Astrocyte of the cerebellum (primary cell): ENCODE results near the gene KRT74.

ENCODE experiments used
- DNase-seq: peaks from one replicate; pipeline ENCODE4 v3.0.0-alpha.2; 2011; ENCODE audit warnings: low read depth
- H3K4me3 ChIP-seq: 2 replicates; pipeline ENCODE4 v1.5.1; 2011; ENCODE audit warnings: mild to moderate bottlenecking, low read depth, low read length, moderate library complexity
- CTCF ChIP-seq: IDR thresholded peaks from 2 replicates; pipeline ENCODE4 v1.5.1; 2012; ENCODE audit warnings: low read length, low read depth, moderate library complexity, mild to moderate bottlenecking; ENCODE audit errors: missing control alignments
- in situ Hi-C: cut with HindIII; loops from 2 replicates; pipeline ENCODE4 v1.10.0; 2017; ENCODE audit warnings: low sequenced_read_pairs

The KRT74 gene

GRCh38 chr12:52608826-52609630, 35.4 kb upstream of the KRT74 start:
- in situ Hi-C loops, result no loop called here
- H3K4me3 ChIP-seq, result no peak overlapping the region
- TF ChIP-seq CTCF, result no peak
- no peak for DNase-seq

- TF ChIP-seq CTCF, result no peak
- no peak overlapping the region for H3K4me3 ChIP-seq
- in situ Hi-C loops, result no loop called here
- DNase-seq, result no peak
These were observed 34.5 kb upstream of the KRT74 start for GRCh38 chr12:52608161-52608560.

- in situ Hi-C loops, result no loop called here
These were observed 33.7 kb upstream of the KRT74 start for GRCh38 chr12:52607314-52607713.

GRCh38 chr12:52606581-52607218, 33.1 kb upstream of the KRT74 start:
- TF ChIP-seq CTCF, result no peak
- no peak overlapping the region for H3K4me3 ChIP-seq
- in situ Hi-C loops, result no loop called here
- DNase-seq, result no peak

More at GRCh38 chr12:52607314-52607713, 33.7 kb upstream of the KRT74 start:
- DNase-seq, result no peak
- TF ChIP-seq CTCF, result no peak
- H3K4me3 ChIP-seq, result no peak overlapping the region

GRCh38 chr12:52606096-52606495, 32.5 kb upstream of the KRT74 start:
- H3K4me3 ChIP-seq, result no peak overlapping the region
- TF ChIP-seq CTCF, result no peak
- in situ Hi-C loops, result no loop called here
- DNase-seq, result no peak

GRCh38 chr12:52605542-52605941, 31.9 kb upstream of the KRT74 start:
- in situ Hi-C loops, result no loop called here
- DNase-seq, result no peak
- H3K4me3 ChIP-seq, result no peak overlapping the region
- no peak for TF ChIP-seq CTCF
